Measurements from ENCODE around the gene FOXP2.
"Not testable (repeated sequence)": the region's sequence is repeated elsewhere in the genome, so short reads cannot be mapped to it uniquely, and the experiment has no call there.

FOXP2 gene

DNA sequence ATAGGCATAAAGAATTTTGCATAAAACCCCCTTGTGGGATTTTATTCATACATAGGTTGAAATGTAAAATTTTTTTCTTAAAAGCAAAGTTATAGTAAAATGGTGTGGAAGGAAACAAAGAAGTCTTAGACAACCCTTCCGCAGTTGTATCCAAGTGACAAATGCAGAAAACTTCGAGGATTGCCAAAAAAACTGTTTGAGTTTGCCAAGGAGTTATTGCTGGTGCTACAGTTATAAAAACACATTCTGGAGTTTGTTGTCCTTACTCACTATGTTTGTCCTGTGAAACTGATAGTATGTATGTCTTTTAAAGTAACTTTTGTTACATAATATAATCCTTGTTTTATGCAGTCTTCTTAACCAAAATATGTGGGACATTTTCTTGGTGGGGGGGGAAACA, 120.3 kb downstream of the FOXP2 start:
- H3K9me3 ChIP-seq (ENCODE audit: control insufficient read depth in 2 of 2, low read length in 2 of 2), result no peaks in the 10 kb centered on the region
- no peaks in the 10 kb centered on the region for H3K27me3 ChIP-seq (ENCODE audit: control insufficient read depth in 1 of 2, insufficient read depth in 2 of 2, low read length in 2 of 2)
- H3K4me3 ChIP-seq (ENCODE audit: low read length in 2 of 2), result no peak overlapping the region
- H3K36me3 ChIP-seq (ENCODE audit: control insufficient read depth in 2 of 2, insufficient read depth in 2 of 2, low read length in 2 of 2), result no peaks in the 10 kb centered on the region
- H3K4me1 ChIP-seq (ENCODE audit: control insufficient read depth, insufficient read depth, low read length), result no peaks in the 10 kb centered on the region
- H3K9ac ChIP-seq (ENCODE audit: low read length in 2 of 2), result no peak overlapping the region
- no peak overlapping the region for H3K27ac ChIP-seq (ENCODE audit: low read length)

GRCh38 chr7:114539575-114539974, 125.0 kb downstream of the FOXP2 start:
- Histone ChIP-seq H3K27me3 (ENCODE audit: control insufficient read depth in 1 of 2, insufficient read depth in 2 of 2, low read length in 2 of 2) (no peaks in the 10 kb centered on the region), H3K36me3 (ENCODE audit: control insufficient read depth in 2 of 2, insufficient read depth in 2 of 2, low read length in 2 of 2) (no peaks in the 10 kb centered on the region), H3K4me1 (ENCODE audit: control insufficient read depth, insufficient read depth, low read length) (no peaks in the 10 kb centered on the region), H3K27ac (ENCODE audit: low read length) (no peak overlapping the region), H3K9ac (ENCODE audit: low read length in 2 of 2) (no peak overlapping the region), H3K9me3 (ENCODE audit: control insufficient read depth in 2 of 2, low read length in 2 of 2) (no peaks in the 10 kb centered on the region), H3K4me3 (ENCODE audit: low read length in 2 of 2) (no peak overlapping the region)

DNA sequence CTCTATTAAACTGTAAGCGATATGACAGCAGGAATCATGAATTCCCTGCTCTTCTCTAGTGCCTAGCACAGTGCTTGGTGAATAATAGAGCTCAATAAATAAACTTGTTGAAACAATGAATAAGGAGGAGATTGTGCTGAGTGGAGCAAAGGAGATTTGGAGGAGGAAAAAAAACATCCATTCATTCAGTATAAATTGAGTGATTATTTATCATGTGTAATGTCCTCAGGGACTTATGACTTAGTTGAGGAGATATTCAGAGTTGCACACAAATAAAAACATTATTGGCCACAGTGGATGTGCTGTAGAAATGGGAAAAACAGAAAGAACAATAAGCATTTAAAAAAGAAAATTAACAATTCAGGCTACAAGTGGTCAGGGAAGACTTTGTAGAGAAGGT, 125.7 kb downstream of the FOXP2 start:
- Histone ChIP-seq H3K9ac (ENCODE audit: low read length in 2 of 2) (no peak overlapping the region), H3K9me3 (ENCODE audit: control insufficient read depth in 2 of 2, low read length in 2 of 2) (no peaks in the 10 kb centered on the region), H3K27me3 (ENCODE audit: control insufficient read depth in 1 of 2, insufficient read depth in 2 of 2, low read length in 2 of 2) (no peaks in the 10 kb centered on the region), H3K4me1 (ENCODE audit: control insufficient read depth, insufficient read depth, low read length) (no peaks in the 10 kb centered on the region), H3K4me3 (ENCODE audit: low read length in 2 of 2) (no peak overlapping the region), H3K36me3 (ENCODE audit: control insufficient read depth in 2 of 2, insufficient read depth in 2 of 2, low read length in 2 of 2) (no peaks in the 10 kb centered on the region), H3K27ac (ENCODE audit: low read length) (no peak overlapping the region)

- H3K9me3 ChIP-seq (ENCODE audit: control insufficient read depth in 2 of 2, low read length in 2 of 2); H3K36me3 ChIP-seq (ENCODE audit: control insufficient read depth in 2 of 2, insufficient read depth in 2 of 2, low read length in 2 of 2); H3K27me3 ChIP-seq (ENCODE audit: control insufficient read depth in 1 of 2, insufficient read depth in 2 of 2, low read length in 2 of 2); H3K27ac ChIP-seq (ENCODE audit: low read length); H3K4me3 ChIP-seq (ENCODE audit: low read length in 2 of 2); H3K4me1 ChIP-seq (ENCODE audit: control insufficient read depth, insufficient read depth, low read length); H3K9ac ChIP-seq (ENCODE audit: low read length in 2 of 2): not testable (repeated sequence)
Measured at GRCh38 chr7:114547346-114547745, 132.7 kb downstream of the FOXP2 start.

- no peak overlapping the region for H3K27ac ChIP-seq (ENCODE audit: low read length)
- no peaks in the 10 kb centered on the region for H3K9me3 ChIP-seq (ENCODE audit: control insufficient read depth in 2 of 2, low read length in 2 of 2)
- H3K4me3 ChIP-seq (ENCODE audit: low read length in 2 of 2), result no peak overlapping the region
Measured at GRCh38 chr7:114548081-114548980, 133.7 kb downstream of the FOXP2 start.

GRCh38 chr7:114554781-114555537, 140.3 kb downstream of the FOXP2 start:
- H3K27me3 ChIP-seq (ENCODE audit: control insufficient read depth in 1 of 2, insufficient read depth in 2 of 2, low read length in 2 of 2), result no peaks in the 10 kb centered on the region
- H3K27ac ChIP-seq (ENCODE audit: low read length), result no peak overlapping the region
- no peaks in the 10 kb centered on the region for H3K4me1 ChIP-seq (ENCODE audit: control insufficient read depth, insufficient read depth, low read length)
- no peak overlapping the region for H3K9ac ChIP-seq (ENCODE audit: low read length in 2 of 2)
- no peak overlapping the region for H3K4me3 ChIP-seq (ENCODE audit: low read length in 2 of 2)
- H3K36me3 ChIP-seq (ENCODE audit: control insufficient read depth in 2 of 2, insufficient read depth in 2 of 2, low read length in 2 of 2), result no peaks in the 10 kb centered on the region
- H3K9me3 ChIP-seq (ENCODE audit: control insufficient read depth in 2 of 2, low read length in 2 of 2), result no peaks in the 10 kb centered on the region

More at GRCh38 chr7:114548081-114548980, 133.7 kb downstream of the FOXP2 start:
- Histone ChIP-seq H3K4me1 (ENCODE audit: control insufficient read depth, insufficient read depth, low read length) (no peaks in the 10 kb centered on the region), H3K9ac (ENCODE audit: low read length in 2 of 2) (no peak overlapping the region), H3K36me3 (ENCODE audit: control insufficient read depth in 2 of 2, insufficient read depth in 2 of 2, low read length in 2 of 2) (no peaks in the 10 kb centered on the region), H3K27me3 (ENCODE audit: control insufficient read depth in 1 of 2, insufficient read depth in 2 of 2, low read length in 2 of 2) (no peaks in the 10 kb centered on the region)

DNA sequence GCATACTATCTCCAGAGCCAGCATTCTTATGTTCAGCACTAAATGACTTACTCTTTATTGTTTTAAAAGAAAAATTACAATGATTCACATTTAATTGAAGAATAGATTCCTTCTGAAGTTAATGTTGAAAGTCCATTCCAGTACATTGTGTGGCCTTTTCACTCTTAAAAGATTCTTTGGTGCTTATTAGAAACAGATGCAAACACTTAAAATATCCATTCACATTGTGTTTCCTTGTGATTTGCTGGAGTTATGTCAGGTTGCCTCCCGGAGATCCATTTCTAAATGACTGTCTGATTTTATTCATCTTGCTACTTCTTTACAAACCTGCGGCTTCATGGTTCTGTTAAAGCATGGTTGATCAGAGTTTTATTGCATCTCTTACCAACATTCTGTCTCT, 152.8 kb downstream of the FOXP2 start:
- H3K36me3 ChIP-seq (ENCODE audit: control insufficient read depth in 2 of 2, insufficient read depth in 2 of 2, low read length in 2 of 2), result no peaks in the 10 kb centered on the region
- no peak overlapping the region for H3K27ac ChIP-seq (ENCODE audit: low read length)
- no peaks in the 10 kb centered on the region for H3K27me3 ChIP-seq (ENCODE audit: control insufficient read depth in 1 of 2, insufficient read depth in 2 of 2, low read length in 2 of 2)
- H3K4me1 ChIP-seq (ENCODE audit: control insufficient read depth, insufficient read depth, low read length), result no peaks in the 10 kb centered on the region
- no peak overlapping the region for H3K9ac ChIP-seq (ENCODE audit: low read length in 2 of 2)
- H3K9me3 ChIP-seq (ENCODE audit: control insufficient read depth in 2 of 2, low read length in 2 of 2), result no peaks in the 10 kb centered on the region
- H3K4me3 ChIP-seq (ENCODE audit: low read length in 2 of 2), result no peak overlapping the region

GRCh38 chr7:114569220-114569619, 154.6 kb downstream of the FOXP2 start:
- Histone ChIP-seq H3K9ac (ENCODE audit: low read length in 2 of 2) (no peak overlapping the region), H3K27me3 (ENCODE audit: control insufficient read depth in 1 of 2, insufficient read depth in 2 of 2, low read length in 2 of 2) (no peaks in the 10 kb centered on the region), H3K36me3 (ENCODE audit: control insufficient read depth in 2 of 2, insufficient read depth in 2 of 2, low read length in 2 of 2) (no peaks in the 10 kb centered on the region), H3K9me3 (ENCODE audit: control insufficient read depth in 2 of 2, low read length in 2 of 2) (no peaks in the 10 kb centered on the region), H3K4me1 (ENCODE audit: control insufficient read depth, insufficient read depth, low read length) (no peaks in the 10 kb centered on the region), H3K27ac (ENCODE audit: low read length) (no peak overlapping the region), H3K4me3 (ENCODE audit: low read length in 2 of 2) (no peak overlapping the region)

GRCh38 chr7:114574384-114574783, 159.8 kb downstream of the FOXP2 start:
- H3K9ac ChIP-seq (ENCODE audit: low read length in 2 of 2), result no peak overlapping the region
- H3K27me3 ChIP-seq (ENCODE audit: control insufficient read depth in 1 of 2, insufficient read depth in 2 of 2, low read length in 2 of 2), result no peaks in the 10 kb centered on the region
- no peaks in the 10 kb centered on the region for H3K4me1 ChIP-seq (ENCODE audit: control insufficient read depth, insufficient read depth, low read length)
- H3K9me3 ChIP-seq (ENCODE audit: control insufficient read depth in 2 of 2, low read length in 2 of 2), result no peaks in the 10 kb centered on the region
- no peak overlapping the region for H3K27ac ChIP-seq (ENCODE audit: low read length)
- H3K4me3 ChIP-seq (ENCODE audit: low read length in 2 of 2), result no peak overlapping the region
- no peaks in the 10 kb centered on the region for H3K36me3 ChIP-seq (ENCODE audit: control insufficient read depth in 2 of 2, insufficient read depth in 2 of 2, low read length in 2 of 2)

DNA sequence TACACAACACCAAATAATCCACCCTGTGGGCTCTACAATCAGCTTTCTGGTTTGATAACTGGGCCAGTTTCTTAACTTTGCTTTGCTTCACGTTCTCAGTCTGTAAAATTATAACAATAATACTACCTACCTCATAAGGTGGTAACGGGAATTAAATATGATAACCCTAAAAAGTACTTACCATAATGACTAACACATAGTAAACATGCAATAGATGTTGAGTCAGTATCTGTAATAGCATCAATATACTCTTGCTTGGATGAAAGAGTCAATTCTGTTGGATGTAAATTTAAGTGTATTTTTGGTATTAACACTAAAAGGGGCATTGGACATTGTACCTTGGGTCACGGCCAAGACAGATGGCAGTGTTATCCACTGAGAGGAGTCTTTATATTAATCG, 160.5 kb downstream of the FOXP2 start:
- Histone ChIP-seq H3K9me3 (ENCODE audit: control insufficient read depth in 2 of 2, low read length in 2 of 2) (no peaks in the 10 kb centered on the region), H3K4me1 (ENCODE audit: control insufficient read depth, insufficient read depth, low read length) (no peaks in the 10 kb centered on the region), H3K36me3 (ENCODE audit: control insufficient read depth in 2 of 2, insufficient read depth in 2 of 2, low read length in 2 of 2) (no peaks in the 10 kb centered on the region), H3K27me3 (ENCODE audit: control insufficient read depth in 1 of 2, insufficient read depth in 2 of 2, low read length in 2 of 2) (no peaks in the 10 kb centered on the region), H3K27ac (ENCODE audit: low read length) (no peak overlapping the region), H3K9ac (ENCODE audit: low read length in 2 of 2) (no peak overlapping the region), H3K4me3 (ENCODE audit: low read length in 2 of 2) (no peak overlapping the region)

DNA sequence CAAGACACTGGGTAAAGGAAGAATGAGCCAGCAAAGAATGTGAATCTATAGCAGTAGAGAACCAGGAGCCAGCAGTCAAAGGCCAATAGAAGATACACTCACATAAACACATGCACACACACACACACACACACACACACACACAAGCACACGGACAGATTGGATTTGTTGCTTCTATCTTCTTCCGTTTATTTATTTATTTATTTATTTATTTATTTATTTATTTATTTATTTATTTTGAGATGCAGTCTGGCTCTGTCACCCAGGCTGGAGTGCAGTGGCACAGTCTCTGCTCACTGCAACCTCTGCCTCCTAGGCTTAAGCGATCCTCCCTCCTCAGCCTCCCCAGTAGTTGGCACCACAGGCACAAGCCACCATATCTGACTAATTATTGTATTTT, 166.3 kb downstream of the FOXP2 start:
- H3K27me3 ChIP-seq (ENCODE audit: control insufficient read depth in 1 of 2, insufficient read depth in 2 of 2, low read length in 2 of 2); H3K27ac ChIP-seq (ENCODE audit: low read length); H3K9me3 ChIP-seq (ENCODE audit: control insufficient read depth in 2 of 2, low read length in 2 of 2); H3K4me3 ChIP-seq (ENCODE audit: low read length in 2 of 2); H3K9ac ChIP-seq (ENCODE audit: low read length in 2 of 2); H3K4me1 ChIP-seq (ENCODE audit: control insufficient read depth, insufficient read depth, low read length); H3K36me3 ChIP-seq (ENCODE audit: control insufficient read depth in 2 of 2, insufficient read depth in 2 of 2, low read length in 2 of 2): not testable (repeated sequence)
